PFSK-1 (cell line): ENCODE measurements around the gene PCBP3.

Experiments
- FOXP2 ChIP-seq: optimal IDR thresholded peaks from 2 replicates; pipeline ENCODE3; 2011; ENCODE audit warnings: borderline replicate concordance, control low read depth, inconsistent platforms; ENCODE audit not compliant: insufficient read depth; ENCODE audit errors: extremely low read length, extremely low read depth
- POLR2AphosphoS5 ChIP-seq: IDR thresholded peaks from 2 replicates; pipeline ENCODE4 v1.6.1; 2012; ENCODE audit warnings: low read depth, mild to moderate bottlenecking, control low read depth, low read length, moderate library complexity
- REST ChIP-seq, 2 experiments: IDR thresholded peaks; 2 replicates each; pipeline versions ENCODE4 v1.6.1 to v1.8.0; 2011 to 2012; ENCODE audit warnings: low read depth in 2 of 2, low read length in 2 of 2, control low read depth in 1 of 2, inconsistent platforms in 1 of 2, mild to moderate bottlenecking in 1 of 2, moderate library complexity in 1 of 2; ENCODE audit not compliant: insufficient read depth in 1 of 2
- SIN3A ChIP-seq: IDR thresholded peaks from 2 replicates; pipeline ENCODE4 v1.6.1; 2012; ENCODE audit warnings: mild to moderate bottlenecking, low read length, moderate library complexity, borderline replicate concordance; ENCODE audit not compliant: insufficient read depth
- TAF1 ChIP-seq: IDR thresholded peaks from 2 replicates; pipeline ENCODE4 v1.6.1; 2012; ENCODE audit warnings: low read length, control low read depth, borderline replicate concordance; ENCODE audit not compliant: insufficient read depth

Gene PCBP3

GRCh38 chr21:45987121-45987711, 343.7 kb downstream of the PCBP3 start:
- TF ChIP-seq SIN3A, result no peak
- no peak for TF ChIP-seq FOXP2
- TF ChIP-seq POLR2AphosphoS5, result no peak
- TF ChIP-seq REST (IDR thresholded peaks at IDR 0.05; ENCODE audit: insufficient read depth in 1 of 2, low read depth in 2 of 2, low read length in 2 of 2), result no peak
- no peak for TF ChIP-seq TAF1

- TF ChIP-seq TAF1 (no peak), FOXP2 (no peak), POLR2AphosphoS5 (no peak), REST (IDR thresholded peaks at IDR 0.05; ENCODE audit: insufficient read depth in 1 of 2, low read depth in 2 of 2, low read length in 2 of 2) (no peak), SIN3A (no peak)
These were observed 345.1 kb downstream of the PCBP3 start for GRCh38 chr21:45988366-45989347.

- TF ChIP-seq SIN3A (no peak), POLR2AphosphoS5 (no peak), TAF1 (no peak), FOXP2 (no peak), REST (IDR thresholded peaks at IDR 0.05; ENCODE audit: insufficient read depth in 1 of 2, low read depth in 2 of 2, low read length in 2 of 2) (no peak)
These were observed 346.0 kb downstream of the PCBP3 start for GRCh38 chr21:45989355-45990048.

GRCh38 chr21:45990049-45990711, 346.7 kb downstream of the PCBP3 start:
- TF ChIP-seq SIN3A, result no peak
- no peak for TF ChIP-seq TAF1
- no peak for TF ChIP-seq FOXP2
- no peak for TF ChIP-seq POLR2AphosphoS5
- no peak for TF ChIP-seq REST (IDR thresholded peaks at IDR 0.05; ENCODE audit: insufficient read depth in 1 of 2, low read depth in 2 of 2, low read length in 2 of 2)
